ENCODE data around the gene TM9SF1.
"Not testable (repeated sequence)": the region's sequence is repeated elsewhere in the genome, so short reads cannot be mapped to it uniquely, and the experiment has no call there.

Gene TM9SF1

DNA sequence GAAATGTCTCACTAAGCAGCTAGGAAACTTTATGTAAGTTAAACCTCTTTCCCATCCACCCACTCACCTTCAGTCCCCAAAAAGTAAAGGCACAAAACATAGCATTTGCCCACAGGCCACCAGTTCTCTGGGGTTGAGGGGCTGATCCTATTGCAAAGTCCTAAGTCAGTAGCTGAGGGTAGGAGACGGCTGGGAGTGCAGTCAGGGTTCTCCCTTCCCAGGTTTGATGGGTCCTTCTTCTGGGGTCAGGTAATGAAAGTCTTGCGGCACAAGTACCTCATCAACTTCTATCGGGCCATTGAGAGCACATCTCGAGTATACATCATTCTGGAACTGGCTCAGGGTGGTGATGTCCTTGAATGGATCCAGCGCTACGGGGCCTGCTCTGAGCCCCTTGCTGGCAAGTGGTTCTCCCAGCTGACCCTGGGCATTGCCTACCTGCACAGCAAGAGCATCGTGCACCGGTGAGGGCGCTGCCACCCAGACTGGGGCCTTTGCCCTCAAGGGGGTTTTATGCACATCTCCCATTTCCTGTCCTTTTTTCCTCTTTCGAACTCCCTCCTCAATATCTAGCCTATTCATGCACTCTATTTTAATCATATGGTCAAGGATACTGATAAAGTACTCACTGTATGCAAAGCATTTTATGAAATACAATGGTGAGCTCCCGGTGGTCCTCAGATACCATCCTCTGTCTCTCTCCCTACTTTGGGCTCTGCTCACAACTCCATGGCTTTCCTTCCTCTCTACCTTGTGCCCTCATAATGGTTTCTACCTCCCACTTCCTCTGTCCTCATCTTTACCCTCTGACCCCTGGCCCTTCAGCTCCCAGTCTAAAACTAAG, 11.2 kb upstream of the TM9SF1 start:
- Histone ChIP-seq H3K4me1 (ENCODE audit: control insufficient read depth, insufficient read depth, low read depth, low read length) (peaks cover 3% of the 10 kb centered on the region), H3K9me3 (ENCODE audit: control insufficient read depth, low read length) (peaks cover 3% of the 10 kb centered on the region), H3K23ac (ENCODE audit: low read length in 2 of 2) (no peak overlapping the region), H3K79me1 (replicated peaks; ENCODE audit: low read length, poor library complexity, severe bottlenecking) (peaks cover 39% of the 10 kb centered on the region), H3K4me3 (ENCODE audit: insufficient read depth in 1 of 2, low read depth in 1 of 2, low read length in 2 of 2) (no peak overlapping the region), H3K4ac (ENCODE audit: low read depth in 1 of 2, low read length in 2 of 2) (no peak overlapping the region), H3K27ac (ENCODE audit: low read length, poor library complexity, severe bottlenecking) (no peak overlapping the region), H2BK120ac (ENCODE audit: low read depth, low read length) (no peak overlapping the region), H3K9ac (ENCODE audit: low read length) (no peak overlapping the region), H3K14ac (ENCODE audit: low read length in 2 of 2) (no peak overlapping the region), H4K8ac (ENCODE audit: low read length) (no peak overlapping the region), H2BK15ac (ENCODE audit: low read depth, poor library complexity, severe bottlenecking) (no peak overlapping the region), H3K18ac (ENCODE audit: low read depth in 1 of 2, low read length in 2 of 2) (no peak overlapping the region), H2AK5ac (ENCODE audit: low read length, severe bottlenecking) (no peak overlapping the region), H4K91ac (ENCODE audit: low read length) (no peak overlapping the region), H2BK12ac (ENCODE audit: low read length in 2 of 2) (no peak overlapping the region), H3K4me2 (ENCODE audit: low read length, poor library complexity, severe bottlenecking) (no peak overlapping the region), H3K36me3 (ENCODE audit: control insufficient read depth in 1 of 2, insufficient read depth in 2 of 2, low read depth in 1 of 2, low read length in 2 of 2) (peaks cover 48 to 81% of the 10 kb centered on the region in 2 experiments), H2AFZ (ENCODE audit: low read depth, low read length) (no peak overlapping the region), H3K27me3 (ENCODE audit: control insufficient read depth in 1 of 2, insufficient read depth in 1 of 2, low read length in 2 of 2) (no peaks in the 10 kb centered on the region), H2BK5ac (ENCODE audit: low read depth, low read length, poor library complexity, severe bottlenecking) (no peak overlapping the region)
- over 99% methylated on average over 11 of the region's 11 CpGs for WGBS
- no peak for DNase-seq

DNA sequence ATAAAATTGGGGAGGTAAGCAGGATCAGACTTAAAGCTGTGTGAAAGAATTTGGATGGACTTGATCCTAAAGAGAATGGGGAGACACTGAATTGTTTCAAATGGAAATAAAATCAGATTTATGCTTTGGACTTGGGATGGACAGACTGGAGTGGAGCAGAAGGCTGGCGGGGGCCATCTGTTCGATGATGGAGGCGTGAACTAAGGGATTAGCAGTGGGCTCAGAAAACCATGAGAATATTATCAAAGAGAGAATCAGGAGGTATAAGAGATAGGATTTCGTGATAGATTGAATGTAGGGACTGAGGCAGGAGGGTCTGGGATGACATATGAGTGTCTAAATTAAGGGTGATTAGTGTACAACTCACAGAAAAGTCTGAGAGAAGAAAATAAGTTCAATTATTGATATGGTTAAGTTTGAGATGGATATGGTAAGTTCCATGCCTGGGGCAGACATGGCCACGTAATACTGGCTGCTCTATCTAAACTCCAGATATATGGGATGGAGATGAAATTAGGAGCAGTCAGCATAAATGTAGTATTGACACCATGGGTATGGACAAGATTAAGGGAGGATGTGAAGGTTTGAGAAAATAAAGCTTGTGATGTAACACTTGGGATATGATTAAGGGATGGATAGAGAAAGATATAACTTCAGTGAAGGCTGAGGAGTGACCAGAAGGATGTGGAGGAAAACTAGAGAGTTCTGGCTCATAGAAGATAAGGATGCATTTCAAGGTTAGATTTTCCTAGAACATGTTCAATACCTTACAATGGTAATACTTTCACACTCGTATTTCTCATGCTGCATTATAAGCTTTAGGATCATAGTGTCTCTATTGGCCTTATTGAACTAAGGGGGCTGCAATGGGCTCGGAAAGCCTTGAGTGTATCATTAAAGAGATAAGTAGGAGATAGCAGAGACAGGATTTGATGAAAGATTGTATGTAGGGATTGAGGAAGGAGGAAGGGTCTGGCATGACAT, 9.2 kb upstream of the TM9SF1 start:
- Histone ChIP-seq H2AFZ (ENCODE audit: low read depth, low read length) (no peak overlapping the region), H3K4me2 (ENCODE audit: low read length, poor library complexity, severe bottlenecking) (no peak overlapping the region), H3K9me3 (ENCODE audit: control insufficient read depth, low read length) (peaks cover 3% of the 10 kb centered on the region), H3K9ac (ENCODE audit: low read length) (no peak overlapping the region), H2BK12ac (ENCODE audit: low read length in 2 of 2) (no peak overlapping the region), H3K4ac (ENCODE audit: low read depth in 1 of 2, low read length in 2 of 2) (no peak overlapping the region), H2AK5ac (ENCODE audit: low read length, severe bottlenecking) (no peak overlapping the region), H3K79me1 (replicated peaks; ENCODE audit: low read length, poor library complexity, severe bottlenecking) (peaks cover 32% of the 10 kb centered on the region), H3K18ac (ENCODE audit: low read depth in 1 of 2, low read length in 2 of 2) (no peak overlapping the region), H3K27me3 (ENCODE audit: control insufficient read depth in 1 of 2, insufficient read depth in 1 of 2, low read length in 2 of 2) (no peaks in the 10 kb centered on the region), H3K14ac (ENCODE audit: low read length in 2 of 2) (no peak overlapping the region), H3K4me3 (ENCODE audit: insufficient read depth in 1 of 2, low read depth in 1 of 2, low read length in 2 of 2) (no peak overlapping the region), H2BK15ac (ENCODE audit: low read depth, poor library complexity, severe bottlenecking) (no peak overlapping the region), H3K4me1 (ENCODE audit: control insufficient read depth, insufficient read depth, low read depth, low read length) (no peaks in the 10 kb centered on the region), H4K91ac (ENCODE audit: low read length) (no peak overlapping the region), H3K23ac (ENCODE audit: low read length in 2 of 2) (no peak overlapping the region), H4K8ac (ENCODE audit: low read length) (no peak overlapping the region), H3K27ac (ENCODE audit: low read length, poor library complexity, severe bottlenecking) (no peak overlapping the region), H2BK5ac (ENCODE audit: low read depth, low read length, poor library complexity, severe bottlenecking) (no peak overlapping the region), H3K36me3 (ENCODE audit: control insufficient read depth in 1 of 2, insufficient read depth in 2 of 2, low read depth in 1 of 2, low read length in 2 of 2) (peaks cover 39 to 68% of the 10 kb centered on the region in 2 experiments), H2BK120ac (ENCODE audit: low read depth, low read length) (no peak overlapping the region)
- no peak for DNase-seq
- WGBS = 98% methylated on average over 7 of the region's 7 CpGs

DNA sequence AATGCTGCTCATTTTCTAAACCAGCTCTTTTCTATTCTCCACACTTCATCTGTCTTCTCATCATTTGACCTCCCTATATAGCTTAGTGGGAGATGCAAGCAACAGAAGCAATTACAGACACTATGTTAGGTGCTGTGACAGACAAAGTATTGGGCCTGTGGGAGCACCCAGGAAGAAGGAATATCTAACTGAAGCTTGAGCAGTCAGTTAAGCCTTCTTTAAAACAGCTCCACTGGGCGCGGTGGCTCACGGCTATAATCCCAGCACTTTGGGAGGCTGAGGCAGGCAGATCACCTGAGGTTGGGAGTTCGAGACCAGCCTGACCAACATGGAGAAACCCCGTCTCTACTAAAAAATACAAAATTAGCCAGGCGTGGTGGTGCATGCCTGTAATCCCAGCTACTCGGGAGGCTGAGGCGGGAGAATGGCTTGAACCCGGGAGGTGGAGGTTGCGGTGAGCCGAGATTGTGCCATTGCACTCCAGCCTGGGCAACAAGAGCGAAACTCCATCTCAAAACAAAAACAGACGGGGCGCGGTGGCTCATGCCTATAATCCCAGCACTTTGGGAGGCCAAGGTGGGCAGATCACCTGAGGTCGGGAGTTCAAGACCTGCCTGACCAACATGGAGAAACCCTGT, 8.1 kb upstream of the TM9SF1 start:
- H2AFZ ChIP-seq (ENCODE audit: low read depth, low read length); H3K4ac ChIP-seq (ENCODE audit: low read depth in 1 of 2, low read length in 2 of 2); H4K8ac ChIP-seq (ENCODE audit: low read length); H3K4me1 ChIP-seq (ENCODE audit: control insufficient read depth, insufficient read depth, low read depth, low read length); H3K9me3 ChIP-seq (ENCODE audit: control insufficient read depth, low read length); H3K27ac ChIP-seq (ENCODE audit: low read length, poor library complexity, severe bottlenecking); DNase-seq; H3K18ac ChIP-seq (ENCODE audit: low read depth in 1 of 2, low read length in 2 of 2); H3K4me2 ChIP-seq (ENCODE audit: low read length, poor library complexity, severe bottlenecking); H3K23ac ChIP-seq (ENCODE audit: low read length in 2 of 2); H2BK5ac ChIP-seq (ENCODE audit: low read depth, low read length, poor library complexity, severe bottlenecking); H2BK12ac ChIP-seq (ENCODE audit: low read length in 2 of 2); H2AK5ac ChIP-seq (ENCODE audit: low read length, severe bottlenecking); H3K27me3 ChIP-seq (ENCODE audit: control insufficient read depth in 1 of 2, insufficient read depth in 1 of 2, low read length in 2 of 2); H3K9ac ChIP-seq (ENCODE audit: low read length); H3K4me3 ChIP-seq (ENCODE audit: insufficient read depth in 1 of 2, low read depth in 1 of 2, low read length in 2 of 2); H2BK15ac ChIP-seq (ENCODE audit: low read depth, poor library complexity, severe bottlenecking); H3K14ac ChIP-seq (ENCODE audit: low read length in 2 of 2); H4K91ac ChIP-seq (ENCODE audit: low read length); H2BK120ac ChIP-seq (ENCODE audit: low read depth, low read length): not testable (repeated sequence)
- H3K36me3 ChIP-seq (ENCODE audit: control insufficient read depth in 1 of 2, insufficient read depth in 2 of 2, low read depth in 1 of 2, low read length in 2 of 2) = peaks cover 35 to 66% of the 10 kb centered on the region in 2 experiments
- WGBS = 96% methylated on average over 12 of the region's 16 CpGs
- peaks cover 31% of the 10 kb centered on the region for H3K79me1 ChIP-seq (replicated peaks; ENCODE audit: low read length, poor library complexity, severe bottlenecking)

Data from mesenchymal stem cell (in vitro differentiated cells and primary cell).